Cortex of kidney (tissue), 1 donor: ENCODE results near the gene BRIP1.
"Not testable (repeated sequence)": the region's sequence is repeated elsewhere in the genome, so short reads cannot be mapped to it uniquely, and the experiment has no call there.

Experiments used
- DNase-seq: peaks from one replicate; lab custom pipeline; 2025; lab: John Stamatoyannopoulos, UW

BRIP1 gene

DNA sequence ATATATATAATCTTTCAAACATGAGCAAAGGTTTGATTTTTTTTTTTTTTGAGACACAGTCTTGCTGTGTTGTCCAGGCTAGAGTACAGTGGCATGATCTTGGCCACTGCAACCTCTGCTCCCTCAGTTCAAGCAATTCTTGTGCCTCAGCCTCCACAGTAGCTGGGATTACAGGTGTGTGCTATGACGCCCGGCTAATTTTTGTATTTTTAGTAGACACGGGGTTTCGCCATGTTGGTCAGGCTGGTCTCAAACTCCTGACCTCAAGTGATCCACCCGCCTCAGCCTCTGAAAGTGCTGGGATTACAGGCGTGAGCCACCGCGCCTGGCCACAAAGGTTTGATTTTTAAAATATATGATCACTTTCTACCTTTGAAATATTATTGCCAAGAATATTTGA, 135.5 kb downstream of the BRIP1 start:
- not testable (repeated sequence) for DNase-seq

- DNase-seq, result no peak
These were observed 136.4 kb downstream of the BRIP1 start for GRCh38 chr17:61726977-61727376.

- no peak for DNase-seq
These were observed 138.6 kb downstream of the BRIP1 start for GRCh38 chr17:61724777-61725176.

- DNase-seq, result no peak
These were observed 139.4 kb downstream of the BRIP1 start for GRCh38 chr17:61723914-61724313.

DNA sequence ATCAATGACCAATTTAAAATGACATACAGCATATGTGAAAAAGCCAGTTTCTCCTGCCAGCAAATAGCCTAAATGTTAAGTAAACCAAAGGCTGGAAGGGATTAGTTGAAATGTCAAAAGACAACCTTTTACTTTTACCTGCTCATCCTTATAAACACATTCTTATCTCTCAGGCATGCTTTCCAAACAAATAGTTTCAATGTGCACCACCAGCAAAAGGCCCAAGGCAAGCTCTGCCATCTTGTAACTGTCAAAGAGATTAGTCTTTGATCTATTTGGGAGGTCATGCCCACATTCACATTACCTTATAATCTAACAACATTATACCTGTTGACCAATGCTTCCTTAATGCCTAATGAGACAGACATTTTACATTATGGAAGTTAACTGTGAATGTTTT, 140.1 kb downstream of the BRIP1 start:
- no peak for DNase-seq

DNA sequence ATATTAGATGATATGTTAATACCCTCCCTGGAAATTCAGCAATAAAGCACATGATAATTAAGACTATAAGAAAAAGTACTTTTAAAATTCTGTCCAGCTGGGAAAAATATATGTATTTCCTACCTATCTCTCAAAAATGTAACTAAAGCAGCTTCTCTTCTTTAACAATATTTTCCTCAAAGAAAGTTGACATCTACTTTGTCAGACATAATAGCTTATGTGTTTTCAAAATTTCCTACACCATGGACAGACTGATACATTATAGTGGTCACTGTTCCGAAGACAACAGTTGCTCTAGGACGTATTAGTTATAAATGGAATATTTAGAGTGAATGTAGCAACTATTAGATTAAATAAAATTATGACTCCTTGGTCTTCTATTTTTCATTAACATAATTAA, 140.9 kb downstream of the BRIP1 start:
- DNase-seq, result no peak

GRCh38 chr17:61720016-61720795, 143.1 kb downstream of the BRIP1 start:
- DNase-seq, result no peak

DNA sequence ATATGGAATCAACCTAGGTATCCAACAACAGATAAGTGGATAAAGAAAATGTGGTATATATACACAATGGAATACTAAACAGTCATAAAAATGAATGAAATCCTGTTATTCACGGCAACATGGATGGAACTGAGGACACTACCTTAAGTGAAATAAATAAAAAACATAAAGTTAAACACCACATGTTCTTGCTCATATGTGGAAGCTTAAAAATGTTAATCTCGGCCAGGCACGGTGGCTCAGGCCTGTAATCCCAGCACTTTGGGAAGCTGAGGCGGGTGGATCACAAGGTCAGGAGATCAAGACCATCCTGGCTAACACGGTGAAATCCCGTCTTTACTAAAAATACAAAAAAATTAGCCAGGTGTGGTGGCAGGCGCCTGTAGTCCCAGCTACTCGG, 144.1 kb downstream of the BRIP1 start:
- DNase-seq, result not testable (repeated sequence)

GRCh38 chr17:61718022-61718421, 145.3 kb downstream of the BRIP1 start:
- DNase-seq, result no peak

DNA sequence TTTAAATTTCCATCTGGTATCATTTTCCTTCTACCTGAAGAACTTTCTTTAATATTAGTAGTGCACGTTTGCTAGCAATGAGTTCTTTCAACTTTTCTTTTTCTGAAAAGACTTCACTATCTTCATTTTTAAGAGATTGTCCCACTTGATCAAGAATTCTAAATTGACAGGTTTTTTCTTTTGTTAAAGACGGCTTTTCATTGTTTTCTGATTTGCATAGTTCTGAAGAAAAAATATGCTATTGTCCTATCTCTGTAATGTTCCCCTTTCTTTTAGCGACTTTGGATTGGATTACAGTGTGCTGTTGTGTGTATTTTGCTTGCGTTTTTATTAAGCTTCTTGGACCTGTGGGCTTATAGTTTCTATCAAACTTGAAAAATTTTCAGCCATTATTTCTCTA, 146.0 kb downstream of the BRIP1 start:
- no peak for DNase-seq

GRCh38 chr17:61716225-61716829, 147.0 kb downstream of the BRIP1 start:
- no peak for DNase-seq

- no peak for DNase-seq
These were observed 148.0 kb downstream of the BRIP1 start for GRCh38 chr17:61715348-61715747.

- no peak for DNase-seq
These were observed 149.0 kb downstream of the BRIP1 start for GRCh38 chr17:61714300-61714699.

DNA sequence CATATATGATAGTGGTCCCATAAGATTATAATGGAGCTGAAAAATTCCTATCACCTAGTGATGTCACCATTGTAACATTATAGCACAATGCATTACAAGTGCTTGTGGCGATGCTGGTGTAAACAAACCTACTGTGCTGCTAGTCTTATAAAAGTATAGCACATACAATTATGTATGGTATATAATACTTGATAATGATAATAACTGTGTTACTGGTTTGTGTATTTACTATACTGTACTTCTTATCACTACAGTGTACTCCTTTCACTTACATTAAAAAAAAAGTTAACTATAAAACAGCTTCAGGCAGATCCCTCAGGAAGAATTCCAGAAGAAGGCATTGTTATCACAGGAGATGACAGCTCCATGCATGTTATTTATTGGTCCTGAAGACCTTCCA, 150.3 kb downstream of the BRIP1 start:
- no peak for DNase-seq

- no peak for DNase-seq
These were observed 152.8 kb downstream of the BRIP1 start for GRCh38 chr17:61710546-61710945.

GRCh38 chr17:61709567-61709966, 153.8 kb downstream of the BRIP1 start:
- no peak for DNase-seq

GRCh38 chr17:61704935-61705449, 158.3 kb downstream of the BRIP1 start:
- DNase-seq, result no peak

GRCh38 chr17:61702450-61702849, 160.9 kb downstream of the BRIP1 start:
- DNase-seq, result no peak

GRCh38 chr17:61701978-61702377, 161.3 kb downstream of the BRIP1 start:
- no peak for DNase-seq

DNA sequence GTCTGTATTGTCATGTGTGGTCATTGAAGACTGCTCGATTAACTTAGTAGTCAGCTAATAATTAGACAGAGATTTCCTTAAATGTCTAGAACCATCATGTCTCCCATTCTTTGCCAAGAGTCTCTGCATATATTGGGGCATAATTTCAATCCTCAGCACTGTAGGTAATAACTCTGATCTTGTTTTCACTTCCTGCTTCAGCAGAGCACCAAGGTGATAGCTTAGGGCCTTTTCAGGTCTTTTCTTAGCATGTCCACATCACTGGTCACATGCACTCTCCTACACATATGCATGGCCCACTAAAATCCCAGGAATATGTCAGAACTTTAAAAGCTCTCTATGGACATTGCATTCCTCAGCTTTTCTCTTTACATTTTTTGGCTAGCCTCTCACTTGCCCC, 162.0 kb downstream of the BRIP1 start:
- no peak for DNase-seq

DNA sequence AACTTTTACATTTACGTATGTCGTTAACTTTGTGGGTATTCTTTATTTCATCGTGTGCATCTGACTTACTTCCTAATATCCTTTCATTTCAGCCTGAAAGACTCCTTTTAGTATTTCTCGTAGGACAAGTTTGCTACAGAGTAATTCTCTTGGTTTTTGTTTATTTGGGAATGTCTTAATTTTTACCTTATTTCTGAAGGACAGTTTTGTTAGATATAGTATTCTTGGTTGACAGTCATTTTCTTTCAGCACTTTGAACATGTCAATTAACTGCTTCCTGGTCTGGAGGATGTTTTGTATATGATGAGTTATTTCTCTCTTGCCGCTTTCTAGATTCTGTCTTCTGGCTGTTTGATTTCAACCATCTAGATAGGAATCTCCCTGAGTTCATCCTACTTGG, 163.1 kb downstream of the BRIP1 start:
- DNase-seq, result no peak

GRCh38 chr17:61699694-61700093, 163.6 kb downstream of the BRIP1 start:
- no peak for DNase-seq

- DNase-seq, result no peak
These were observed 164.3 kb downstream of the BRIP1 start for GRCh38 chr17:61699032-61699431.

DNA sequence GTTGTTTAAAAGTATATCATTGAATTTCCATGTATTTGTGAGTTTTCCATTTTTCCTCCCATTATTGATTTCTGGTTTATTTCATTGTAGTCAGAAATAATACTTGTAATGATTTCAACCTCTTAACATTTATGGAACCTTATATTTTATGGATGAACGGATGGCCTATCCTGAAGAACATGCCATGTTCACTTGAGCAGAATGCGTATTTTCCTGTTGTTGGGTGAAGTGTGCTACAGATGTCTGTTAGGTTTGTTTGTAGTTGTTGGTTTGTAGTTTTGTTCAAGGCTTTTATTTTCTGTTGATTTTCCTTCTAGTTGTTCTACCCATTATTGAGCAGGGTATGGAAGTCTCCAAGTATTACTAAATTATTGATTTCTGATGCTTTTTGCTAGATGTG, 165.1 kb downstream of the BRIP1 start:
- DNase-seq, result no peak
